ENCODE measurements around the gene BRD7.

GRCh38 chr16:50305441-50306061, 63.2 kb downstream of the BRD7 start:
- TF ChIP-seq SUZ12 (IDR thresholded peaks at IDR 0.05; ENCODE audit: extremely low read depth, insufficient read depth, insufficient read length) (no peak), YY1 (IDR thresholded peaks at IDR 0.05; ENCODE audit: insufficient read depth, insufficient read length) (no peak)

Measured in NT2/D1 (cell line).